Amygdala (tissue), 56 donors: ENCODE results near the gene ATP5MG.

Source experiments
- DNase-seq, 56 donors: peaks; one replicate each; lab custom pipeline; 2025; lab: John Stamatoyannopoulos, UW

The ATP5MG gene, protein sequence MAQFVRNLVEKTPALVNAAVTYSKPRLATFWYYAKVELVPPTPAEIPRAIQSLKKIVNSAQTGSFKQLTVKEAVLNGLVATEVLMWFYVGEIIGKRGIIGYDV

GRCh38 chr11:118401151-118401879 lies at the start of gene ATP5MG:
Gene ATP5MG (plus strand): TSS chr11:118401606. CDS start chr11:118401666, 60 bp downstream.
- peak; percentile 46 to 94 (median 84) for DNase-seq

DNA sequence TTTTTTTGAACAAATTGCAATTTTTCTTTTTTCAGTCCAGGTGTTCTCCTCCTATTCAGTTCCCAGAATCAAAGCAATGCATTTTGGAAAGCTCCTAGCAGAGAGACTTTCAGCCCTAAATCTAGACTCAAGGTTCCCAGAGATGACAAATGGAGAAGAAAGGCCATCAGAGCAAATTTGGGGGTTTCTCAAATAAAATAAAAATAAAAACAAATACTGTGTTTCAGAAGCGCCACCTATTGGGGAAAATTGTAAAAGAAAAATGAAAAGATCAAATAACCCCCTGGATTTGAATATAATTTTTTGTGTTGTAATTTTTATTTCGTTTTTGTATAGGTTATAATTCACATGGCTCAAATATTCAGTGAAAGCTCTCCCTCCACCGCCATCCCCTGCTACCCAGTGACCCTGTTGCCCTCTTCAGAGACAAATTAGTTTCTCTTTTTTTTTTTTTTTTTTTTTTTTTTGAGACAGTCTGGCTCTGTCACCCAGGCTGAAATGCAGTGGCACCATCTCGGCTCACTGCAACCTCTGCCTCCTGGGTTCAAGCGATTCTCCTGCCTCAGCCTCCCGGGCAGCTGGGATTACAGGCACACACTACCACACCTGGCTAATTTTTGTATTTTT lies 48.2 kb upstream of the ATP5MG start:
- DNase-seq = no peak

- DNase-seq = no peak
These were observed 43.3 kb upstream of the ATP5MG start for GRCh38 chr11:118358071-118358470.

DNA sequence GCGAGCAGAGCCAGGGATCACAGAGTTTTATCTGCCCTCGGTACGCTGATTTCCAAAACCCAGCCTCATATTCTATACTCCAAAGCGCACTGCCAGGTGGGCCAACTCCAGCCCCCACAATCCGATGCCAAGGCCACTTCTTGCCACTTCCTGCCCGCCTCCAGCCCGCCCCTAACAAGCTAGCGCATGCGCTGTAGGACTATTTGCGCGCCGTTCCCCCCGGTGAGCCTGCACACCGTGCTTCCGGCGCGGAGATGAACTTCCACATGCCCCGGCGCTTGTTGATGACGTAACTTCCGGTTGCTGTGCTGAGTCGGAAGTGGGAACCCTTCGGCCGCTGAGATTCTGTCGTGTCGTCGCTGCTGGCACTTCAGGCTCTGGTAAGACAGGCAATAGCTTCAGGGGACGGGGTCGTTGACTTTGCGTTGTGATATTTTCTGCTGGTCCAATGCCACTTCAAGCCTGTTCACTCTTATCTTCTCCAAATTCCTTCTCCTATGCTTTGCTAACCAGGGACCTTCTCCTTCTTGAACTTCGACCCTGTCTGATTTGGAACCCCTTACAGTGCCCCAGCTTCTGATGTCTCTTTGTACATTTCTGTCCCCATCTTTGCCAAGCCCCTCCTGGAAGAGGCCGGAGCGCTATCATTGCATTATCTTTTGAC lies 42.0 kb upstream of the ATP5MG start, which contains the start of gene UBE4A:
Gene UBE4A (plus strand): TSS at position 306 of the 664 bp plus-strand sequence. CDS start 5,481 bp downstream, outside the sequence.
- DNase-seq = peak; percentile 36 to 97 (median 89)

DNA sequence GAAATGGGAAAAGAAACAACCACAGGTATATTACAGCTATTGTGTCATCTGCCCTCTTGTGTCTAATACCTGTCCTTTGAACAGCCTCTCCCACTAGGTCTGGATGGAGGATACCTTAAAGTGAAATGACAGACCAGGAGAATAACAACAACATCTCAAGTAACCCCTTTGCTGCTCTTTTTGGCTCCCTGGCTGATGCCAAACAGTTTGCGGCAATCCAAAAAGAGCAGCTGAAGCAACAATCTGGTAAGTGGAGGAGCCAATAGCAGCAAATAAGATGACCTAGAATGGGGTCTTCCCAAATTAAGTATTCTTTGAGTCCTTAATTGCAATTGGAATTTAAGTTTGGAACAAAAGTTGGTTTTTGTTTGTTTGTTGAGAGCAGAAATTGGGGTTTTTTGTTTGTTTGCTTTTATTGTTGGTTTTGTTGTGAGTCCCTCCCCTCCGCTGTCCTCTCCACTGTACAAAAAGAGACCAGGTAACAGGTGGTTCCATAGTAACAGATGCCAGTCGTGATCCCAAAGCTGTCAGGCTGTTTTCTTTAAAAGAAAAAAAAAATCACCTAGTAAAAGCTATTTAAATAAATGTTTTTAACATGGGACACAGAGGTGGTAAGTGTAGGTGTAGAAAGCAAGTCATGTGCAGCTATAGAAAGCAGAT lies 36.3 kb upstream of the ATP5MG start:
- no peak for DNase-seq

GRCh38 chr11:118366287-118366686 lies 35.1 kb upstream of the ATP5MG start:
- no peak for DNase-seq

- no peak for DNase-seq
These were observed 30.6 kb upstream of the ATP5MG start for GRCh38 chr11:118370774-118371173.

DNA sequence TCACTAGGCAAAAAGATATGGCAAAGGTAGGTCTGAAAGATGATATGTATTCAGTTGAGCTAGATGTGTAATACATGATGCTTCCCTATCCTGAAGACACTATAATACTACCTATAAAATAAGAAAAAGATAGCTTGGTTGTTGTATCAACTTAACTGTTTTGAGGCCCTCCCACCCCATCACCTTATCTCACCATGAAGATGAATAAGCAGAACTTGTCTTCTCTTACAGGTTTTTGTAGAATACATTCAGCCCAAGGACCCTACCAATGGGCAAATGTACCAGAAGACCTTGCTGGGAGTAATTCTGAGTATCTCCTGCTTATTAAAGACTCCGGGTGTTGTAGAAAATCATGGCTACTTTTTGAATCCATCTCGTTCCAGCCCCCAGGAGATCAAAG lies 28.1 kb upstream of the ATP5MG start:
- no peak for DNase-seq

DNA sequence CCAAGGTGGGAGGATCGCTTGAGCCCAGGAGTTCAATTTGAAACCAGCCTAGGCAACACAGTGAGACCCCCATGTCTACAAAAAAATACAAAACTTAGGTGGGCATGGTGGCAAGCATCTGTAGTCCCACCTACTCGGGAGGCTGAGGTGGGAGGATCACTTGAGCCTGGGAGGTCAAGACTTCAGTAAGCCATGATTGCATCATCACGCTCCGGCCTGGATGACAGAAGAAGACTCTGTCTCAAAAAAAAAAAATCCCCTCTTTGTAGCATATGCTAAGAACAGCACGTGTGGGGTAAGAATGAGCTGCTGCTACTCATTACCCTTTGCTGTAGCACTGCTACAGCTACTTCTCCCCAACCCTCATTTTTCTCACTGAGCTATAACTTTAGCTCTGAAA lies 27.5 kb upstream of the ATP5MG start:
- no peak for DNase-seq

GRCh38 chr11:118374729-118375128 lies 26.7 kb upstream of the ATP5MG start:
- no peak for DNase-seq

- no peak for DNase-seq
These were observed 25.4 kb upstream of the ATP5MG start for GRCh38 chr11:118375978-118376377.

DNA sequence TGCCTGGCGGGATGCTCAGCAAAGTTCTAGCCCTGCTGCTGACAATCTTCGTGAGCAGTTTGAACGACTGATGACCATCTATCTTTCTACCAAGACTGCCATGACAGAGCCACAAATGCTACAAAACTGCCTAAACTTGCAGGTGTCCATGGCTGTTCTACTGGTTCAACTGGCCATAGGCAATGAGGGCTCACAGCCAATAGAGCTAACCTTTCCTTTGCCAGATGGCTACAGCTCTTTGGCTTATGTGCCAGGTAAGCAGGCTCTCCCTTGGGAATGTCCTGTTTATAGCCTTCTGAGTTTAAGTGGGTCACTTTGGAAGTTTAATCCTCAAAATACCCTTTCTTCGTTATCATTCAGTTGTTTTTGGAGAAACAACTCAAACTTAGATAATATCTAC lies 21.9 kb upstream of the ATP5MG start:
- DNase-seq = no peak

DNA sequence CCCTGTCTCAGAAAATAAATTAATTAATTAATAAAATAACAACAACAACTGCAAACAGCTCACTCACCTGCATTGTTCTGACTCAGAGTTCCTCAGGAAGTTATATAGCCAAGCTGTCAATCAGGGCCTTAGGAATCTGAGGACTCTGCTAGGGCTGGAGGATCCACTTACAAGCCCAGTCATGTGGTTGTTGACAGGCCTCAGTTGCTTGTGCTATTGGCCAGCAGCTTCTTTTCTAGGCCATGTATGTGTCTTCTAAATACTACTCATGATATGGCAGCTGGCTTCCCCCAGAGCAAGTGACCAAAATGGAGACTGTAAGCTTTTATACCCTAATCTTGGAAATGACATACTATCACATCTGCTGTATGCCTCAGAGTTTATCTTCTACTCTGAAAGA lies 20.8 kb upstream of the ATP5MG start:
- DNase-seq = no peak

DNA sequence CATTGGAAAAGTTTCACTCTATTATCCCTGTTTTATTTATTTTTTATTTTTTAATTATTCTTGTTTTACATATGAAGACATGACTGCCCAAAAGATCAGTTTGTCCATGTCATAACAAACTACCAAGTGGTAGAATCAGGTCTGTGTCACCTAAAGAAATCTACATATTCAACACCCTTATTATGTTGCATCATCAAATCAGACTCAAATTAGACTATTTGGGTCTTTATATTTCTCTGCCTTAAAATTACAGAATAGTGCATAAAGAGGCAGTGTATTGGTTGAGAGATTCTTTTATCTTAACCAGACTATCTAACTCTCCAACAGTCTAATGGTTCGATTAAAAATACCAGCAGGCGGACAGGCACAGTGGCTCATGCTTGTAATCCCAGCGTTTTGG lies 18.5 kb upstream of the ATP5MG start:
- DNase-seq = no peak

DNA sequence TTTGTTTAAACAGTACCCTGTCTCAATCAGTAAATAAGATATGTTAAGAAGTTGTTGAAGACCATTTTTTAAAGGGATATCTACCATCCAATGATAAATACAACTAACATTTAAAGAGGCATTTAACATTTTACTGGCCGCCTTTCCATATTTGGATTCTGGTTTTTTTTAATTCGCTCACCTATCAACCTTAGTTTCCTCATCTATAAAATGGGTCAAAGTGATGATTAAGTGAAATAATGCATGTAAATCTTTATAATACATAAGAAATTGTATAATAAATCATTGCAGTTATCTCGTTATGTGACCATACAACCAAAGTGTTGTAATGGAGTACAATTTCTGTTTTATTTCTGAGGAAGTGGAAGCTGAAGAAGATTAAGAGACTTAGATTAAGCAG lies 17.7 kb upstream of the ATP5MG start:
- DNase-seq = no peak

DNA sequence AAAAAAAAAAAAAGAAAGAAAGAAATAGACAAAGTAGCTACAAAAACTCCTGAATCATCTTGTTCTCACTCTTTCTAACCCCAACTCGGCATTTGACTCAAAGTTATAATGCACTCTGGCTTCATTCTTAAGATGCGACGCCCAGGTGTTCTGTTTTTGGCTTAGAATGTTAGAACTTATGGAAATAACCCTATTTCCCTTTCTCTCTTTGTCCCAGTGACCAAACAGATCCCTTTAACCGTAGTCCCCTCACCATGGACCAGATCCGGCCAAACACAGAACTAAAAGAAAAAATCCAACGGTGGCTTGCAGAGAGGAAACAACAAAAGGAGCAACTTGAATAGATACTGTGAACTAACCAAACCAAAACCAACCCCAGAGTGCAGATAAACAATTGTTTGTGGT lies 5.3 kb upstream of the ATP5MG start:
- no peak for DNase-seq

GRCh38 chr11:118397448-118397847 lies 4.0 kb upstream of the ATP5MG start:
- DNase-seq = no peak

DNA sequence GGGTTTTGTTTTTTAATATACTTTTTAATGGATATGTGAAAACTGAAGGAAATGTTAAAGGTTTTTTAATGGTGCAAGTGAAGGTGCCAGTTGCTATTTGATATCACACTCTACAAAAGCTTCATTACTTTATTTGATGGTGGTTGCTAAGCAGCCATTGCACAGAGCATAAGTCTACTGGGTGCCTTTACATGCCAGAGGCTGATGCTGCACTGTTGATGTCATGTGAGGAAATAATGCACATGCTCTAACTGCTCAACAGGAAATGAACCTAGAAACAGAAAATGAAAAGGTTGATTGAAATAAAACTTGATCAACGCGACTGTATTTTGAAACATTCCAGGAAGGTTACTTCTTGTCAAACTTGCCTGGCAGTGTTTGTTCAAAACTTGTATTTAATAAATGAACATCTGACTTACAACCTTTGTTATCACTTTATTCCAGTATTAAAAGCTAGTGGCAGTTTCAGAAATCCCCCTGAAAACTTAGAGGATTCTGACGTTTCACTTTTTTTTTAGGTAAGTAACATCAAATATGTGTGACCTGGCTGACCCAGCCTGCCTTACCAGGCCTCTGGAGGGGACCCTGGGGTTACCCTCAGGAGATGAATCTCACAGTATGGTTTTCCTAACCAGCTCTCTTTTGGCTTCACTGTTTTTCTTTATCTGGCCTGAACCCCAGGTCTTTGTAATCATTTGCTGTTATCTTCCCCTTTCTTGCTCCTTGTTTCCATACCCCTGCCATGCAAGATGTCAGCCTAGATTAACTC lies 2.4 kb upstream of the ATP5MG start:
- DNase-seq = no peak

- DNase-seq = no peak
These were observed 629 bp downstream of the ATP5MG start for GRCh38 chr11:118401880-118402590.
